ENCODE data around the gene CTSA. TPM values are rescaled to one million over a fixed set of nuclear protein-coding genes. Genes with fewer than 3 reads are reported as not detected.
"Not testable (repeated sequence)": the region's sequence is repeated elsewhere in the genome, so short reads cannot be mapped to it uniquely, and the experiment has no call there.

The CTSA gene
- total RNA-seq, 1 experiment from 2014 or later, result 123 TPM

- in situ Hi-C loops (cut with HindIII; ENCODE audit: low pct_unique_long_range_greater_than_20kb, low sequenced_read_pairs), result no loop called here
These were observed 35.6 kb downstream of the CTSA start for GRCh38 chr20:45926731-45927070.

GRCh38 chr20:45927071-45927878 is 36.1 kb downstream of the CTSA start:
- in situ Hi-C loops (cut with HindIII; ENCODE audit: low pct_unique_long_range_greater_than_20kb, low sequenced_read_pairs), result no loop called here
- DNase-seq (ENCODE audit: low read depth), result no peak

More at GRCh38 chr20:45926731-45927070, 35.6 kb downstream of the CTSA start:
- DNase-seq (ENCODE audit: low read depth), result no peak

GRCh38 chr20:45931680-45932079 is 40.5 kb downstream of the CTSA start:
- DNase-seq (ENCODE audit: low read depth); in situ Hi-C loops (cut with HindIII; ENCODE audit: low pct_unique_long_range_greater_than_20kb, low sequenced_read_pairs): not testable (repeated sequence)

GRCh38 chr20:45933266-45934045 is 42.3 kb downstream of the CTSA start:
- DNase-seq (ENCODE audit: low read depth), result peak; percentile 79
- in situ Hi-C loops (cut with HindIII; ENCODE audit: low pct_unique_long_range_greater_than_20kb, low sequenced_read_pairs), result no loop called here

- in situ Hi-C loops (cut with HindIII; ENCODE audit: low pct_unique_long_range_greater_than_20kb, low sequenced_read_pairs), result no loop called here
- DNase-seq (ENCODE audit: low read depth), result no peak
These were observed 43.0 kb downstream of the CTSA start for GRCh38 chr20:45934046-45934585.

GRCh38 chr20:45934586-45935415 is 43.7 kb downstream of the CTSA start, which contains the start of gene PCIF1:
TSS of gene PCIF1 (plus strand) at chr20:45934683. CDS start at chr20:45939000, 4,317 bp downstream.
- in situ Hi-C loops (cut with HindIII; ENCODE audit: low pct_unique_long_range_greater_than_20kb, low sequenced_read_pairs), result no loop called here
- DNase-seq (ENCODE audit: low read depth), result peak; percentile 99

- in situ Hi-C loops (cut with HindIII; ENCODE audit: low pct_unique_long_range_greater_than_20kb, low sequenced_read_pairs), result no loop called here
- no peak for DNase-seq (ENCODE audit: low read depth)
These were observed 44.4 kb downstream of the CTSA start for GRCh38 chr20:45935416-45936046.

GRCh38 chr20:45937765-45938164 is 46.6 kb downstream of the CTSA start:
- no peak for DNase-seq (ENCODE audit: low read depth)
- in situ Hi-C loops (cut with HindIII; ENCODE audit: low pct_unique_long_range_greater_than_20kb, low sequenced_read_pairs), result no loop called here

GRCh38 chr20:45938727-45939438 is 47.7 kb downstream of the CTSA start:
- DNase-seq (ENCODE audit: low read depth), result no peak
- in situ Hi-C loops (cut with HindIII; ENCODE audit: low pct_unique_long_range_greater_than_20kb, low sequenced_read_pairs), result no loop called here

- in situ Hi-C loops (cut with HindIII; ENCODE audit: low pct_unique_long_range_greater_than_20kb, low sequenced_read_pairs), result no loop called here
- no peak for DNase-seq (ENCODE audit: low read depth)
These were observed 48.9 kb downstream of the CTSA start for GRCh38 chr20:45940053-45940452.

- in situ Hi-C loops (cut with HindIII; ENCODE audit: low pct_unique_long_range_greater_than_20kb, low sequenced_read_pairs), result no loop called here
- DNase-seq (ENCODE audit: low read depth), result no peak
These were observed 49.3 kb downstream of the CTSA start for GRCh38 chr20:45940469-45940868.

- in situ Hi-C loops (cut with HindIII; ENCODE audit: low pct_unique_long_range_greater_than_20kb, low sequenced_read_pairs), result no loop called here
- DNase-seq (ENCODE audit: low read depth), result no peak
These were observed 52.5 kb downstream of the CTSA start for GRCh38 chr20:45943613-45944012.

- in situ Hi-C loops (cut with HindIII; ENCODE audit: low pct_unique_long_range_greater_than_20kb, low sequenced_read_pairs), result no loop called here
- peak; percentile 69 for DNase-seq (ENCODE audit: low read depth)
These were observed 53.2 kb downstream of the CTSA start for GRCh38 chr20:45944151-45944964.

GRCh38 chr20:45944965-45945677 is 54.0 kb downstream of the CTSA start:
- in situ Hi-C loops (cut with HindIII; ENCODE audit: low pct_unique_long_range_greater_than_20kb, low sequenced_read_pairs), result no loop called here
- no peak for DNase-seq (ENCODE audit: low read depth)

- in situ Hi-C loops (cut with HindIII; ENCODE audit: low pct_unique_long_range_greater_than_20kb, low sequenced_read_pairs), result no loop called here
- no peak for DNase-seq (ENCODE audit: low read depth)
These were observed 54.6 kb downstream of the CTSA start for GRCh38 chr20:45945678-45946148.
